Purkinje cell (primary cell): Measurements from ENCODE around the gene ADAMTS16. TPM values are rescaled to one million over a fixed set of nuclear protein-coding genes. Genes with fewer than 3 reads are reported as not detected.

Experiments used
- polyA plus RNA-seq: library from polyadenylated mRNA; unstranded; fragments of >200 nt; fragmentation: Nextera tagmentation; gene quantifications from 2 replicates; pipeline ENCODE4 v1.2.1, GENCODE V29; 2014

The ADAMTS16 gene
- 0.20 TPM in 1 of 2 replicates, not detected in the other for polyA plus RNA-seq

GRCh38 chr5:5139777-5140478, at the start of gene ADAMTS16:
TSS of gene ADAMTS16 (plus strand) at chr5:5140330. CDS start at chr5:5140468, 138 bp downstream.

